ENCODE measurements around the gene GNA15. TPM values are rescaled to one million over a fixed set of nuclear protein-coding genes. Genes with fewer than 3 reads are reported as not detected.

The GNA15 gene
- total RNA-seq, 1 donor from 2014 or later = 0.13 TPM

DNA sequence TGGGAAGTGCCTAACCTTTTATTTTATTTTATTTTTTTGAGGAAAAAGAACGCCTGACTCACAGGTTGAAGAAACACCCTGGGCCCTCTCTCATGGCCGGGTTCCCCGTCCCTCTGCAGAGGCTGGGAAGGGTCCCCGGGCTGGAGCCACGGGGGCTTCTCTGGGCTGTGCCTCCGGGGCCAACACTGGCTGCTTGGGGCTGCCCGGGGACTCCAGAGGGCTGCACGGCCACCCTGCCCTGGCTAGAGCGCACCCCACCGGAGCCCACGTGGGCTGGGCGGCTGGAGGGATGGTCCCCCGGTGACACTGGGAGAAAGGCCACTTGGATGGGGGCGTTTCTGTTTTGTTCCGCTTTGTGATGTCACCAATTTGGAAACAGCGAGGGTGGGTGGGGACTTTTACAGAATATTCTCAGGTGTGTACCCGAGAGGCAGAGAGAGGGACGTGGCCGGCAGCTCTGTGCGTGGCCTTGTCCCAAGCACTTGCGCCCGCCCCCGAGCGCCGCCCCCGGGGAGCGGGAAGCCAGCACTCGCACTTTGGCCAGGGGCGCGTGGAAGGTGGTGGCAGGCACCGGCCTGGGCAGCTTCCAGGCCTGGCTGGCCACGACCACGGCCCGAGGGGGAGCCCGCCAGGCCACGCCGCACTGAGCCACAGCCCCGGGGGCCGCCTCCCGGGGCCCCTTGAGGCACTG is 13.9 kb upstream of the GNA15 start:
- TF ChIP-seq, protein P1, sequence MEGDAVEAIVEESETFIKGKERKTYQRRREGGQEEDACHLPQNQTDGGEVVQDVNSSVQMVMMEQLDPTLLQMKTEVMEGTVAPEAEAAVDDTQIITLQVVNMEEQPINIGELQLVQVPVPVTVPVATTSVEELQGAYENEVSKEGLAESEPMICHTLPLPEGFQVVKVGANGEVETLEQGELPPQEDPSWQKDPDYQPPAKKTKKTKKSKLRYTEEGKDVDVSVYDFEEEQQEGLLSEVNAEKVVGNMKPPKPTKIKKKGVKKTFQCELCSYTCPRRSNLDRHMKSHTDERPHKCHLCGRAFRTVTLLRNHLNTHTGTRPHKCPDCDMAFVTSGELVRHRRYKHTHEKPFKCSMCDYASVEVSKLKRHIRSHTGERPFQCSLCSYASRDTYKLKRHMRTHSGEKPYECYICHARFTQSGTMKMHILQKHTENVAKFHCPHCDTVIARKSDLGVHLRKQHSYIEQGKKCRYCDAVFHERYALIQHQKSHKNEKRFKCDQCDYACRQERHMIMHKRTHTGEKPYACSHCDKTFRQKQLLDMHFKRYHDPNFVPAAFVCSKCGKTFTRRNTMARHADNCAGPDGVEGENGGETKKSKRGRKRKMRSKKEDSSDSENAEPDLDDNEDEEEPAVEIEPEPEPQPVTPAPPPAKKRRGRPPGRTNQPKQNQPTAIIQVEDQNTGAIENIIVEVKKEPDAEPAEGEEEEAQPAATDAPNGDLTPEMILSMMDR (IDR thresholded peaks at IDR 0.05; ENCODE audit: unreplicated experiment) = no peak
- no peak for DNase-seq (ENCODE audit: low spot score in 2 of 2, unreplicated experiment in 2 of 2)
- Mint-ChIP-seq H3K36me3 (peaks cover 3% of the 10 kb centered on the region), H3K27ac (no peak overlapping the region), H3K27me3 (ENCODE audit: low read depth) (no peaks in the 10 kb centered on the region), H3K9me3 (no peaks in the 10 kb centered on the region), H3K4me3 (no peak overlapping the region), H3K4me1 (no peaks in the 10 kb centered on the region)

DNA sequence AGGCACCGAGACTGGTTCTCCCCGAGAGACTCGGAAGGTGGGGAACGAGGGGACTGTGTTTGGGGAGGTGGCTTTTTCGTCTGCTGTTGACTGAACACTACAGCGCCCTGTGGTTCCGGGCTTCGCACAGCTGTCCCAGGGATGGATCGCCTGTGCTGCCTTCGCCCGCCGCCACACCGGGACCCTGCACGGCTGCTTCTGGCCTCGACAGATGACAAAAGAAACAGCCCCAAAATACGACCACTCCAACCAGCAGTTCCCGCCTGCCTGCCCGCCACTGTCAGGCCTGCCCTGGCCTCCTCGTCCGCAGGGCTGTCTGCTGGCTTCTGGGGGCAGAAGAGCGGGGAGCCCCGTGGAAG is 13.3 kb upstream of the GNA15 start:
- H3K36me3 Mint-ChIP-seq = peaks cover 3% of the 10 kb centered on the region
- no peaks in the 10 kb centered on the region for H3K27me3 Mint-ChIP-seq (ENCODE audit: low read depth)
- H3K27ac Mint-ChIP-seq = no peak overlapping the region
- no peak overlapping the region for H3K4me3 Mint-ChIP-seq
- no peaks in the 10 kb centered on the region for H3K9me3 Mint-ChIP-seq
- DNase-seq (ENCODE audit: low spot score in 2 of 2, unreplicated experiment in 2 of 2) = no peak
- TF ChIP-seq, protein P1 (IDR thresholded peaks at IDR 0.05; ENCODE audit: unreplicated experiment) = no peak
- no peaks in the 10 kb centered on the region for H3K4me1 Mint-ChIP-seq

DNA sequence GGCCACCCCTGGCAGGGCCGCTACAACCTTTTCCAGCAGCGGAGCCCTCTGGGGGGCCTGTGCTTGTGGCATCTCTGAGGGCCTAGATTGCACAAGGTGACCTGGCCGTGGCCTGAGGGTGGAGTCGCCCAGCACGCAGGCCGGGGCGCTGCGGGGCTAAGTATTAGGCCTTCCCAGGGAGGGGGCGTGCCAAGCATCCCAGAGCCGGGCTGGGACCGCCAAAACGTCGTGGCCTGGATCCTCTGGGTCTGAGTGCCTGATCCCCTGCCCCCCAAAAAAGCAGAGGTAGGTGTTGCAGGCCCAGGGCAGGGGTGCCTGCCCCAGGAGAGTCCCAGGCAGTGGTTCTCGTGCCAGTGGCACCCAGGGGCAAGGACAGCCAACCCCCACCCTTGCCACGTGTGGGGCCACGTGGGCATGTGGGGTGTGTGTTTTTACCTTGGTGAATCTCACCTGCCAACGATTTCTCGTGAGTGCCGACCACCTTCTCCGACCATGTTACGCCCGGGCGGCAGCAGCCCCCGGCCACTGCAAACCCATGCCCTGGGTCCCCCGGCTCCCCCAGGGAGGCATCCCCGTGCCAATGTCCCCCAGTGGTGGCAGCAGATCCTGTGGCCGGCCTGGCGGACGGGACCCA is 12.6 kb upstream of the GNA15 start:
- H3K27me3 Mint-ChIP-seq (ENCODE audit: low read depth) = no peaks in the 10 kb centered on the region
- H3K27ac Mint-ChIP-seq = no peak overlapping the region
- no peak for DNase-seq (ENCODE audit: low spot score in 2 of 2, unreplicated experiment in 2 of 2)
- H3K4me3 Mint-ChIP-seq = no peak overlapping the region
- peaks cover 3% of the 10 kb centered on the region for H3K36me3 Mint-ChIP-seq
- TF ChIP-seq, protein P1 (IDR thresholded peaks at IDR 0.05; ENCODE audit: unreplicated experiment) = no peak
- H3K9me3 Mint-ChIP-seq = no peaks in the 10 kb centered on the region
- no peaks in the 10 kb centered on the region for H3K4me1 Mint-ChIP-seq

DNA sequence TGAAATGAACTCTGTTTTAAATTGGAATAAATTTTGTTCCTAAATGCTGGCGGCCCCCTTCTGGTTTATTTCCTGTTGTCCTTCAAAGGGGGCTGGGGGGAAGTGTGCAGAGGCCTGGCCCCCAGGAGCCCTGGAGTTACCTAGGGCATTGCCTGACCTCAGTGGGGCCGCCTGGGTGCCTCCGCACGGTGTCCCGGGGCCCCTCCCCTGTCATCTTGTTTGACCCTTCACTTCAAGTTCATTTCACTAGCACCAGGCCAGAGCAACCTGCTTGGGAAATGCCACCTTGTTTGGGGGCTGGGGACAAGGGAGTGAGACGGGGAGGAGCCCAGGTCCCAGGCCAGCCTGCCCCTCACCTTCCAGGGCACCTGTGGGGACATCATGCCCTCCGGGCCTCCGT is 11.9 kb upstream of the GNA15 start:
- TF ChIP-seq, protein P1 (IDR thresholded peaks at IDR 0.05; ENCODE audit: unreplicated experiment) = no peak
- no peaks in the 10 kb centered on the region for H3K4me1 Mint-ChIP-seq
- no peak overlapping the region for H3K4me3 Mint-ChIP-seq
- H3K36me3 Mint-ChIP-seq = peaks cover 3% of the 10 kb centered on the region
- H3K27ac Mint-ChIP-seq = no peak overlapping the region
- H3K27me3 Mint-ChIP-seq (ENCODE audit: low read depth) = no peaks in the 10 kb centered on the region
- no peak for DNase-seq (ENCODE audit: low spot score in 2 of 2, unreplicated experiment in 2 of 2)
- H3K9me3 Mint-ChIP-seq = peaks cover 4% of the 10 kb centered on the region

DNA sequence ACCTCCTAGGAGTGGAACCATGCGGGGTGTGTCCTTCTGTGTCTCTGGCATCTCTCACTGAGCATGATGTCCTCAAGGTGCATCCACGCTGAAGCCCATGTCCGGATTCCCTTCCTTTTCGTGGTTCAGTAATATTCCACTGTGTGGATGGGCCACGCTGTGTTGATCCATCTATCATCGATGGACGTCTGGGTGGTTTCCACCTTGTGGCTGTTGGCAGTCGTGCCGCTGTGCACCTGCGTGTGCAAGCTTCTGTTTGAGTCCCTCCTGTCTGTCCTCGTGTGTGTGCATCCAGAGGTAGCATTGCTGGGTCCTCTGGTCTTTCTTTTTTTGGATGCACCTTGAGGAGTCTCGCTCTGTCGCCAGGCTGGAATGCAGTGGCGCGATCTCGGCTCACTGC is 11.2 kb upstream of the GNA15 start:
- Mint-ChIP-seq H3K27ac (no peak overlapping the region), H3K4me3 (no peak overlapping the region), H3K9me3 (peaks cover 6% of the 10 kb centered on the region)

More for the DNA sequence above, 11.2 kb upstream of the GNA15 start:
- Mint-ChIP-seq H3K36me3 (peaks cover 2% of the 10 kb centered on the region), H3K4me1 (no peaks in the 10 kb centered on the region), H3K27me3 (ENCODE audit: low read depth) (no peaks in the 10 kb centered on the region)
- no peak for DNase-seq (ENCODE audit: low spot score in 2 of 2, unreplicated experiment in 2 of 2)
- TF ChIP-seq, protein P1 (IDR thresholded peaks at IDR 0.05; ENCODE audit: unreplicated experiment) = no peak
